ENCODE results near the gene CFHR3.

- TF ChIP-seq POLR2A (IDR thresholded peaks at IDR 0.05) (no peak), CTCF (IDR thresholded peaks at IDR 0.05 in 8 of 11, conservative IDR thresholded peaks at IDR 0.05 in 3 of 11) (no peak), POLR2AphosphoS5 (IDR thresholded peaks at IDR 0.05) (no peak)
These were observed 42.1 kb upstream of the CFHR3 start for GRCh38 chr1:196732526-196732925.
